Activated naive CD8-positive, alpha-beta T cell treated with anti-CD3 and anti-CD28 coated beads, Interleukin-2, amount 50 U/mL, for 24 hours (primary cell): ENCODE measurements around the gene UBE2G1.
A peak's percentile ranks its signal among the peaks of the same experiment; 100 is the strongest.

Experiments used
- ATAC-seq: fragments of 150-1000 bp; cut with Tn5 transposase; one replicate; pipeline ENCODE4 v1.10.0; 2021
- DNase-seq: peaks from one replicate; pipeline ENCODE4 v3.0.0; 2021
- H3K27ac Mint-ChIP-seq: one replicate; pipeline ENCODE4 v1.8.0; 2021; ENCODE audit warnings: mild to moderate bottlenecking, mixed read lengths
- H3K27me3 Mint-ChIP-seq: one replicate; pipeline ENCODE4 v1.8.0; 2021; ENCODE audit warnings: mixed read lengths
- H3K36me3 Mint-ChIP-seq: one replicate; pipeline ENCODE4 v1.8.0; 2021; ENCODE audit warnings: low read depth, mixed read lengths
- H3K4me1 Mint-ChIP-seq: one replicate; pipeline ENCODE4 v1.8.0; 2021; ENCODE audit warnings: mixed read lengths
- H3K4me3 Mint-ChIP-seq: one replicate; pipeline ENCODE4 v1.8.0; 2021; ENCODE audit warnings: mild to moderate bottlenecking, moderate library complexity, mixed read lengths
- H3K9me3 Mint-ChIP-seq: one replicate; pipeline ENCODE4 v1.8.0; 2021; ENCODE audit warnings: mixed read lengths

Gene UBE2G1

DNA sequence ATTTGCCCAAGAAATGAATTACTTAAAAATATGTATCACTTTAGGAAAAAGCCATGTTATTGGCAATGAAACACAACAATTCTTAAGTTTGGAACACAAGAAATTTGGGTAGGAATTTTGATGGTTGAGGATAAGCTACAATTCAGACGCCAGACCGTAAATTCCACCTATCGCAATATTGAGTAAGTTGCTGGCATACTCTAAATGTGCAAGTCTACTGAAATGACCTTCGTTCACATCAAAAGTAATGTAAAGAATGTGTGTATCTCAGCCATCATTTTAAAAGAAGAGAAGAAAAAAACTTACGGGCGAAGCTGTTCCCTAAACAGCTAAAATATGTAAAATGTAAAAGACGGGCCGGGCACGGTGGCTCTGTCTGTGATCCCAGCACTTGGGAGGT is 33.4 kb downstream of the UBE2G1 start:
- peaks cover 8% of the 10 kb centered on the region for H3K36me3 Mint-ChIP-seq
- H3K9me3 Mint-ChIP-seq, result no peaks in the 10 kb centered on the region
- no peaks in the 10 kb centered on the region for H3K27me3 Mint-ChIP-seq
- H3K27ac Mint-ChIP-seq, result no peak overlapping the region
- DNase-seq, result no peak
- H3K4me3 Mint-ChIP-seq, result no peak overlapping the region
- H3K4me1 Mint-ChIP-seq, result peaks cover 63% of the 10 kb centered on the region
- ATAC-seq, result no peak

- ATAC-seq, result peak; percentile 46
- Mint-ChIP-seq H3K4me3 (no peak overlapping the region), H3K27ac (peak overlapping the region; percentile 13), H3K36me3 (peaks cover 13% of the 10 kb centered on the region), H3K4me1 (peaks cover 68% of the 10 kb centered on the region), H3K27me3 (no peaks in the 10 kb centered on the region), H3K9me3 (no peaks in the 10 kb centered on the region)
- DNase-seq, result no peak
Measured at GRCh38 chr17:4332296-4332970, 34.0 kb downstream of the UBE2G1 start.

GRCh38 chr17:4331614-4332013 is 34.9 kb downstream of the UBE2G1 start:
- peaks cover 62% of the 10 kb centered on the region for H3K4me1 Mint-ChIP-seq
- DNase-seq (no peak), ATAC-seq (no peak)
- no peaks in the 10 kb centered on the region for H3K27me3 Mint-ChIP-seq
- H3K9me3 Mint-ChIP-seq, result peaks cover 1% of the 10 kb centered on the region
- H3K4me3 Mint-ChIP-seq, result no peak overlapping the region
- H3K36me3 Mint-ChIP-seq, result peaks cover 18% of the 10 kb centered on the region
- no peak overlapping the region for H3K27ac Mint-ChIP-seq

DNA sequence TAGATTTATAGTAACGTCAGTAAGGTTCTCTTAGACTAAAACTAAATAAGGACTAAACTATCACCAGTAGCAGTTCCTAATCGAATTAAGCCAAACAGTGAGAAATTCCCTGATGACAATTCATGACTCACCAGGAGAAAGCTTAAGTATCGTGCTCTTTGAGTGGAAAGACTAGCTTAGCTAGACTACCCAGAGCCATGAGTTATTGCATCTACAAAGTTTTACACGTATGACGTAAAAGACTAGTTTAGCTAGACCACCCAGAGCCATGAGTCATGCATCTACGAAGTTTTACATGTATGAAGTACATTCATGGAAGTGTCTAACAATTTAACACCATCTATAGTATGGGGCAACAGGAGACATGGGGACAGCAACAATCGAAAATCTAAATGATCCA is 36.6 kb downstream of the UBE2G1 start:
- no peak overlapping the region for H3K4me3 Mint-ChIP-seq
- no peak overlapping the region for H3K27ac Mint-ChIP-seq
- H3K4me1 Mint-ChIP-seq, result peaks cover 53% of the 10 kb centered on the region
- H3K36me3 Mint-ChIP-seq, result peaks cover 33% of the 10 kb centered on the region
- DNase-seq (no peak), ATAC-seq (peak; percentile 59)
- H3K9me3 Mint-ChIP-seq, result peaks cover 14% of the 10 kb centered on the region
- no peaks in the 10 kb centered on the region for H3K27me3 Mint-ChIP-seq

- DNase-seq (no peak), ATAC-seq (no peak)
- H3K4me3 Mint-ChIP-seq, result no peak overlapping the region
- H3K27me3 Mint-ChIP-seq, result no peaks in the 10 kb centered on the region
- H3K9me3 Mint-ChIP-seq, result peaks cover 14% of the 10 kb centered on the region
- peaks cover 45% of the 10 kb centered on the region for H3K4me1 Mint-ChIP-seq
- H3K27ac Mint-ChIP-seq, result peak overlapping the region; percentile 10
- H3K36me3 Mint-ChIP-seq, result peaks cover 33% of the 10 kb centered on the region
Measured at GRCh38 chr17:4327606-4328005, 38.9 kb downstream of the UBE2G1 start.

DNA sequence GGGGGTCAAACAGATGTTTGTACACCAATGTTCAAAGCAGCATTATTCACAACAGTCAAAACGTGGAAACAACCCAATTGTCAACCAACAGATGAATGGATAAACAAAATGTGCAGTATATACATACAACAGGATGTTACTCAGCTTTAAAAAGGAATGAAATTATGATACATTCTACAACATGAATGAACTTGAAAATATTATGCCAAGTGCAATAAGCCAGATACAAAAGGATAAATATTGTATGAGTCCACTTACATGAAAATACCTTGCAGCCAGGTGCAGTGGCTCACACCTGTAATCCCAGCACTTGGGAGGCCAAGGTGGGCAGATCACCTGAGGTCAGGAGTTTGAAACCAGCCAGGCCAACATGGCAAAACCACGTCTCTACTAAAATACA is 39.9 kb downstream of the UBE2G1 start:
- ATAC-seq, result no peak
- no peak overlapping the region for H3K4me3 Mint-ChIP-seq
- H3K27me3 Mint-ChIP-seq, result no peaks in the 10 kb centered on the region
- H3K36me3 Mint-ChIP-seq, result peaks cover 33% of the 10 kb centered on the region
- DNase-seq, result no peak
- peaks cover 41% of the 10 kb centered on the region for H3K4me1 Mint-ChIP-seq
- no peak overlapping the region for H3K27ac Mint-ChIP-seq
- H3K9me3 Mint-ChIP-seq, result peaks cover 14% of the 10 kb centered on the region

GRCh38 chr17:4326112-4326511 is 40.4 kb downstream of the UBE2G1 start:
- Mint-ChIP-seq H3K27me3 (no peaks in the 10 kb centered on the region), H3K4me1 (peaks cover 40% of the 10 kb centered on the region), H3K4me3 (no peak overlapping the region), H3K36me3 (peaks cover 32% of the 10 kb centered on the region), H3K27ac (no peak overlapping the region), H3K9me3 (peaks cover 14% of the 10 kb centered on the region)
- DNase-seq, result no peak
- ATAC-seq, result no peak

DNA sequence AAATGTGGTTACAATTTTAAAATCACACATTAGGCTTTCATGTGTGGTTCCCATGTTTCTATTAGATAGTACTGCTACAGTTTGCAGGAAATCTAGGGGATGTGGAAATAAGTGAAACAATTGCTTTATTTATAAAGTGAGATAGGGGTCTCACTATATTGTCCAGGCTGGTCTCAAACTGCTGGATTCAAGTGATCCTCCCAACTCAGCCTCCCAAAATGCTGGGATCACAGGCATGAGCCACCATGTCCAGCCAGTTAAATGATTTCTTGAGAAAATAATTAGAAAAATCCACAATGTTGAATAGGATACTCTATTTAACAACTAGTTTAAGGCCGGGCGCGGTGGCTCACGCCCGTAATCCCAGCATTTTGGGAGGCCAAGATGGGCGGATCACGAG is 42.0 kb downstream of the UBE2G1 start:
- H3K4me1 Mint-ChIP-seq, result peaks cover 33% of the 10 kb centered on the region
- ATAC-seq, result no peak
- peaks cover 14% of the 10 kb centered on the region for H3K9me3 Mint-ChIP-seq

GRCh38 chr17:4319221-4319620 is 47.3 kb downstream of the UBE2G1 start:
- Mint-ChIP-seq H3K27me3 (no peaks in the 10 kb centered on the region), H3K4me1 (peaks cover 39% of the 10 kb centered on the region), H3K4me3 (no peak overlapping the region), H3K36me3 (peaks cover 2% of the 10 kb centered on the region), H3K27ac (no peak overlapping the region), H3K9me3 (no peaks in the 10 kb centered on the region)
- ATAC-seq (no peak), DNase-seq (no peak)

More for the DNA sequence above, 42.0 kb downstream of the UBE2G1 start:
- no peaks in the 10 kb centered on the region for H3K27me3 Mint-ChIP-seq
- DNase-seq, result no peak
- peaks cover 28% of the 10 kb centered on the region for H3K36me3 Mint-ChIP-seq
- H3K27ac Mint-ChIP-seq, result no peak overlapping the region
- H3K4me3 Mint-ChIP-seq, result no peak overlapping the region

- DNase-seq (no peak), ATAC-seq (no peak)
- Mint-ChIP-seq H3K4me1 (peaks cover 39% of the 10 kb centered on the region), H3K36me3 (peaks cover 2% of the 10 kb centered on the region), H3K4me3 (no peak overlapping the region), H3K9me3 (no peaks in the 10 kb centered on the region), H3K27ac (no peak overlapping the region), H3K27me3 (no peaks in the 10 kb centered on the region)
Measured at GRCh38 chr17:4318596-4318995, 47.9 kb downstream of the UBE2G1 start.

DNA sequence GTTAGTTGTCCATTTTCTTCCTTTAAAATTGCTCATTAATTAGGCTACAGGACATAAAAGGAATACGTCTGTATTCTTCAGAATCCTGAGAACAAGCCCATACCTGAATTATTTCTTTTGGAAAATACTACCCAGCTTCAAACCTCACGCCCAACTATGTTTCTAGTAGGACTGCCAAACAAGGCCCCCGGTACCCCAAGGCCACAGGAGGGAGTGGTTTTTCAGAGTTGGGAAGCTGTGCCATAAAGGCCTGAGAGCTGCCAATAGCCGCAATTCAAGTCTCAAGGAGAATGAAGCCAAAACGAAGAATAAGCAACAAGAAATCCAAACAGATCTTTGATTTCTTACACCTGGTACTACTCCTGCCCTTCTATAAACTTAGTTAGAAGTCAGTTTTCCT is 48.3 kb downstream of the UBE2G1 start:
- ATAC-seq (no peak), DNase-seq (no peak)
- no peaks in the 10 kb centered on the region for H3K27me3 Mint-ChIP-seq
- no peak overlapping the region for H3K27ac Mint-ChIP-seq
- H3K9me3 Mint-ChIP-seq, result no peaks in the 10 kb centered on the region
- H3K4me1 Mint-ChIP-seq, result peaks cover 39% of the 10 kb centered on the region
- no peak overlapping the region for H3K4me3 Mint-ChIP-seq
- peaks cover 2% of the 10 kb centered on the region for H3K36me3 Mint-ChIP-seq

GRCh38 chr17:4317610-4318009 is 48.9 kb downstream of the UBE2G1 start:
- no peak overlapping the region for H3K27ac Mint-ChIP-seq
- ATAC-seq, result no peak
- H3K4me1 Mint-ChIP-seq, result peaks cover 41% of the 10 kb centered on the region
- no peaks in the 10 kb centered on the region for H3K9me3 Mint-ChIP-seq
- H3K36me3 Mint-ChIP-seq, result peaks cover 2% of the 10 kb centered on the region
- H3K4me3 Mint-ChIP-seq, result no peak overlapping the region
- DNase-seq, result no peak
- no peaks in the 10 kb centered on the region for H3K27me3 Mint-ChIP-seq

- H3K4me3 Mint-ChIP-seq, result no peak overlapping the region
- no peaks in the 10 kb centered on the region for H3K27me3 Mint-ChIP-seq
- H3K9me3 Mint-ChIP-seq, result no peaks in the 10 kb centered on the region
- peaks cover 4% of the 10 kb centered on the region for H3K36me3 Mint-ChIP-seq
- H3K4me1 Mint-ChIP-seq, result peaks cover 46% of the 10 kb centered on the region
- ATAC-seq (no peak), DNase-seq (no peak)
- no peak overlapping the region for H3K27ac Mint-ChIP-seq
Measured at GRCh38 chr17:4316648-4317047, 49.8 kb downstream of the UBE2G1 start.

GRCh38 chr17:4314618-4315017 is 51.9 kb downstream of the UBE2G1 start:
- DNase-seq, result no peak
- Mint-ChIP-seq H3K4me3 (no peak overlapping the region), H3K9me3 (no peaks in the 10 kb centered on the region), H3K27ac (peak overlapping the region; percentile 7), H3K27me3 (no peaks in the 10 kb centered on the region), H3K4me1 (peaks cover 65% of the 10 kb centered on the region), H3K36me3 (peaks cover 5% of the 10 kb centered on the region)
- ATAC-seq, result no peak

- Mint-ChIP-seq H3K27ac (peak overlapping the region; percentile 61), H3K4me3 (no peak overlapping the region), H3K27me3 (no peaks in the 10 kb centered on the region), H3K9me3 (no peaks in the 10 kb centered on the region), H3K36me3 (peaks cover 5% of the 10 kb centered on the region), H3K4me1 (peaks cover 66% of the 10 kb centered on the region)
- DNase-seq (no peak), ATAC-seq (no peak)
Measured at GRCh38 chr17:4314179-4314578, 52.3 kb downstream of the UBE2G1 start.
